HG03196 (cell line): Measurements from ENCODE around the gene IAH1.
A peak's percentile ranks its signal among the peaks of the same experiment; 100 is the strongest.
"Not testable (repeated sequence)": the region's sequence is repeated elsewhere in the genome, so short reads cannot be mapped to it uniquely, and the experiment has no call there.

Experiments used
- ATAC-seq: cut with Tn5 transposase; IDR thresholded peaks from one replicate; pipeline ENCODE4 v1.9.1; 2021; ENCODE audit not compliant: unreplicated experiment

Gene IAH1

GRCh38 chr2:9473308-9473984 lies 905 bp upstream of the IAH1 start:
- no peak for ATAC-seq

GRCh38 chr2:9473985-9474360 lies 378 bp upstream of the IAH1 start:
- peak; percentile 7 for ATAC-seq

DNA sequence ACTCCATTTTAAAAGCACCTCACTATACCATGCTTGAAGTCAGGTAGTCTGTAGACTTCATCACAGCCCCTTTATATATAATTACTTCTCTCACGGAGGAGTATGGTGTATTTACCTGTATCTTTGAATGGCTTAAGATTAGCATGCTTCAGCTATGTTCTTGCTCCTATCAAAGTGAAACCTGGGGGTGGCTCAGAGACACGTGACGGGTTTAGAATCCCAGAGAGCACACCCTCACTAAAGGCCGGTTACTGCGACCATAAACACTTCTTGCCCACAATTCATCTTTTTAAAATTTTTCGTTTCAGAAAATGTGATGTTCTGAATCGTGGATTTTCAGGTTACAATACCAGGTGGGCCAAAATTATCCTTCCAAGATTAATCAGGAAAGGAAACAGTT lies 3.6 kb downstream of the IAH1 start:
- no peak for ATAC-seq

GRCh38 chr2:9478526-9478925 lies 4.2 kb downstream of the IAH1 start:
- ATAC-seq: no peak

- no peak for ATAC-seq
These were observed 5.8 kb downstream of the IAH1 start for GRCh38 chr2:9480157-9480556.

DNA sequence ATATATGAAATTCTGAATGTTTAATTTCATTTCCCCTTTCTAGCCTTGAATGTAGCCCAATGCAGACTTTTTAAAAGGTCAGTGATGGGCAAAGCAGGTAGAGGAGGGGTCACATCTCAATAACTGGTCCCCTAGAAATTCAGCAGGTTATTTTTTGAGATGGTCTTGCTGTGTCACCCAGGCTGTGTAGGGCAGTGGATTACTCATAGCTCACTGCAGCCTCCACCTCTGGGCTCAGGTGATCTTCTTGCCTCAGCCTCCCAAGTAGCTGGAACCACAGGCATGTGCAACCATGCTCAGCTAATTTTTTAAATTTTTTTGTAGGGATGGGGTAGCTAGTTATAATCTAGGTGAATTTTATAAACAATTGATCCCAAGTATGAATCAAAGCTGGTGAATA lies 8.8 kb downstream of the IAH1 start:
- ATAC-seq: no peak

GRCh38 chr2:9484533-9484932 lies 10.2 kb downstream of the IAH1 start:
- no peak for ATAC-seq

DNA sequence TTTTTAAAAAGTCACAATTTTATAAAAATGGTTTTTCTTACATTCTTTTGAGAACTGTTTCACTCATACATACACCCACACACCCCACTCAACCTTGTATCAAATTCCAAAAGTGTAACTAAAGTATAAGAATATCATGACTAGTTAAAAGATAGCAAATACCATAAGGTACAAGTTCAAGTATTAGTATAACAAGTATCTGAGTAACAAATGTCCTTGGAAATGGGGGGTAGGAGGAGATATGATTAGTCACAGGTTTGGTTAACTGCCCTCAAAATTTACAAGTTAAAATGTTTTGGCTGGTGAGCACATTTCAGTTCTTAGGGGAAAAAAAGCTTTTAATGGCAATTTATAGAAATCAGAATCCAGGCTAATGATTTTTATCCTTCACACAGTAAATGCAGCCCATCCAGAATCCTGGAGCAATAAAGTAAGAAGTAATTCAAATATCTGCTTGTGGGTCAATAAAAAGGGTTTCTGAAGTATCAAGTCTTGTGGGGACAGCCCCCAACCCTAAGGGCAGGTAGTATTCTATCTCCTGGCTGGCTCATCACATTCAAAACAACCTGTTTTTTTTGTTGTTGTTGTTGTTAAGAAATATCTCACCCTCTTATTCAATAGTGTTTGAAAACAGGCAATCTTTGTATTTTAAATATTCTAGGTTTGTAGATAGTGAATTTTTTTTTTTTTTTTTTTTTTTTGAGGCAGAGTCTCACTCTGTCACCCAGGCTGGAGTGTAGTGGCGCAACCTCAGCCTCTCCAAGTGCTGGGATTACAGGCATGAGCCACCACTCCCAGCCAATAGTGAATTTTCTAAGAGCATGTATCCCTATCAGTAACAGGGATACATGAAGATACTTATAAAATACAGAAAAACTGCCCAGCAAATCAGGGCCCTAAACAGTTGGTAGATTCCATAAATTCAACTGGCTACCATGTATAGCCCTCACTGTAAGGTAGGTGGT lies 14.5 kb downstream of the IAH1 start:
- ATAC-seq: no peak

DNA sequence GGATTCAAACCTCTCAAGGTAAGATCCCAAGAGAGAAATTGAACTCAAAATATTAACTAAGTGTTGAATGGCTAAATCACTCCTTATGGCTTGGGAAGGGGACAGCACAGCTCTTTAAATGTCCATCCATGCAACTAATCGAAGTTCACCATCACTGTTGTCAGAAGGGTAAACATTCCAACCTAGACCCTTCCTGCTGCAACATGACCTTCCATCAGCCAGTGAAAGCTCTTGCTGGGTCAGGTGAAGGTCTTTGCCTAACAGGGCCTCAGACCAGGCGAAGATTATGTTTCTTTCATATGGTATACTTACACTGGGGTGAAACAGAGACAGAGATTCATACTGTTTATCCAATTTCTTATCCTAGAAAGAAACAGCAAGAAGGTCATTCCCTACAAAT lies 16.4 kb downstream of the IAH1 start:
- ATAC-seq: no peak

- no peak for ATAC-seq
These were observed 18.6 kb downstream of the IAH1 start for GRCh38 chr2:9492927-9493326.

- ATAC-seq: no peak
These were observed 19.1 kb downstream of the IAH1 start for GRCh38 chr2:9493478-9493877.

DNA sequence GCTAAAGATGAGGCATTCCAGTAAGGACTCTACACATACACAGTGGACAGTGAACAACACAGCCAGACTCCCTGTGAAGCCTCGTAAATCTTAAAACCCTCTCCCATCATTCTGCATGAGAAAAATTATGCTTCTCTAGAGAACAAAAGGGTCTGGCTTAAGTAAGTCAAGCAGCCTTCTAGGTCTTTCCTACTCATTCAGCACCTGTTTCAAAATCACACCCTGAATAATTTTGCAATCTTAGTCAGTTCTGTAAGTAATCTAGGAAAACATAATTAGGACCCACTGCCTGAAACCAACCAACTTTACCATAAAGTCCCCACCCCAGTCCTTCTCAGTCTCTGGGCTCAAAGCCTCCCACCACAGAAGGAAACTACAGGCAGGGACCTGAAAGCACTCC lies 19.7 kb downstream of the IAH1 start:
- no peak for ATAC-seq

- ATAC-seq: no peak
These were observed 22.7 kb downstream of the IAH1 start for GRCh38 chr2:9497017-9497416.

DNA sequence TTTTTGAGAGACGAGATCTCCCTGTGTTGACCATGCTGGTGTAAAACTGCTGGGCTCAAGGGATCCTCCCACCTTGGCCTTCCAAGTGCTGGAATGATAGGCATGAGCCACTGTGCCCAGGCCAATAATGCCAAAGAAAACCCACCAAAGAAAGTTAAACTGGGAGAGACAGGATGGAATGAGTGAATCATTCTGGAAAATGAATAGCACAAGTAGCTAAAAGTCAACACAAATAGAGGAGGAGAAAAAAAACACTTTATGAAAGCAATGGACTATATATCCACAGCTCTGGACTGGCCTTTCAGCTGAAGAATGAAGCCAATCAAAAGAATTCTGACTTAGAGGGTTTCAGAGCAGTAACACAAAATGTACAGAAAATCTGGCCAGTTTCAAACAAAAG lies 23.9 kb downstream of the IAH1 start:
- ATAC-seq: no peak

DNA sequence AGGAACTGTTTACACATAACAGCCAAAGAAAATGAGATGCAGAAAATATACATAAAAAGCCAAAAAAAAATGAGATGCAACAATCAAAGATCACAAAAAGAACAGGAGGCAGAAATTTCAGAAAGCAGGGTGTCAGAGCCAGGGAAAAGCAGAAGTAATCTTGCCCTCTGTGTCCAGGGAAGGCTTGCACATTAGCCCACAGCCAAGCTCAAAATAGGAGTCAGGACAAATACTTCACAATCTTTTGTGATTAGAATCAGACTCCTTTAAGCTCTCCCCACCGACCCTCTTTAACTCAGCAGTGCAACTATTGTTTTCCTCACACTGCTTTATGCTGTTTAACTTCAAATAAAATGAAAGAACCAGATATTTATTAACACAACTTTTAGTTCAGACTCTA lies 34.6 kb downstream of the IAH1 start:
- no peak for ATAC-seq

DNA sequence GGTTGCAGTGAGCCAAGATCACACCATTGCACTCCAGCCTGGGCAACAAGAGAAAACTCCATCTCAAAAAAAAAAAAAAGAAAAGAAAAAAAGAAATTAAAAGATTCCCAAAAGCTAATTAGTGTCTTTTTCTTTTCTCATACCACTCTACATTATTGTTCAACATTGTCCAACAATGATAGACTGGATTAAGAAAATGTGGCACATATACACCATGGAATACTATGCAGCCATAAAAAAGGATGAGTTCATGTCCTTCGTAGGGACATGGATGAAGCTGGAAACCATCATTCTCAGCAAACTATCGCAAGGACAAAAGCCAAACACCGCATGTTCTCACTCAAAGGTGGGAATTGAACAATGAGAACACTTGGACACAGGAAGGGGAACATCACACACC lies 39.6 kb downstream of the IAH1 start:
- ATAC-seq: not testable (repeated sequence)

GRCh38 chr2:9517118-9517782 lies 42.9 kb downstream of the IAH1 start:
- ATAC-seq: no peak

DNA sequence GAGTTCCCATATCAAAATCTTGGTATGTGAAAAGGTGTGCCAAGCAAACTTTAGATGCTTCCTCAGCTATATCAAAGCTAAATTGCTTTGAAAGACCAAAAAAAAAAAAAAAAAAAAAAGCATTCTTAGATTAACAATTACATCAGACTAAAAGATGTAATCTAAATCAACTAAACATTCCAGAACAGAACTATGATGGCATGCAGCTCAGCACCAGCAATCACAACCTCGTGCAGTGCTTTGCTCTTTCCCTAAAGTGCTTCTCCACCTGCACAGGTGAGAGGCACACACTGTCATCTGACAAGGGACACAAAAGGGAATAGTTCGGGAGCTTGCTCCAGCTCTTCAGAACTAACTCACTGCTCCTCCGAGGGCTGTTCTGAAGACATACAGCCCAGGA lies 43.8 kb downstream of the IAH1 start:
- no peak for ATAC-seq

- no peak for ATAC-seq
These were observed 44.4 kb downstream of the IAH1 start for GRCh38 chr2:9518780-9519179.

DNA sequence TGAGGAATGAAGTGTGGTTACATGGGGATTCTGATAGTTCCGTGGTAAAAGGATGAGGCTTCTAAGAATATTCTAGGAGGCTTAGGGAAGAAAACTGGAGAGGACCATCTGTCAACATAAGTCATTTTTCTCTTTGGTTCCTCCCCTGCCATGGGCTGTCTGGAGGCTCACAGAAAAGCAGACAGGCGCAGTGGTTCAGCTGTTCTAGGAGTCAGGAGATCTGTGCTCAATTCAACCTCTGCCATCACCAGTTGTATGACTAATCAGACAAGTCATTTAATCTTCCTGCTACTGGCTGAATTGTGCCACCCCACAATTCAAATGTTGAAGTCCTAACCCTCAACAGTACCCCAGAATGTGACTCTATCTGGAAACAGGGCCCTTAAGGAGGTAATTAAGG lies 44.9 kb downstream of the IAH1 start:
- no peak for ATAC-seq

GRCh38 chr2:9524291-9524690 lies 49.9 kb downstream of the IAH1 start:
- ATAC-seq: no peak

GRCh38 chr2:9525266-9525665 lies 50.9 kb downstream of the IAH1 start:
- ATAC-seq: no peak
